A549 (cell line): ENCODE measurements around the gene CYB561D2. TPM values are rescaled to one million over a fixed set of nuclear protein-coding genes. Genes with fewer than 3 reads are reported as not detected.
A peak's percentile ranks its signal among the peaks of the same experiment; 100 is the strongest.

Experiments
- ATAC-seq, 2 experiments: fragments of 200-7000 bp in 1 of 2; fragments of >200 bp in 1 of 2; cut with Nextera tagmentation in 1 of 2; cut with Tn5 transposase in 1 of 2; 3 replicates each; pipeline versions ENCODE4 v1.8.0 to v1.9.1; 2018 to 2020; ENCODE audit warnings: mild to moderate bottlenecking in 1 of 2, moderate library complexity in 1 of 2
- CTCF ChIA-PET: fragments of 300-600 bp; sonication (Branson Sonifier 250); formaldehyde crosslinking; extraction: SDS; loops from one replicate; lab custom pipeline; 2021; ENCODE audit warnings: antibody characterized with exemption, inconsistent platforms; lab: Yijun Ruan, JAX
- POLR2A ChIA-PET: fragments of 350-600 bp; formaldehyde crosslinking; extraction: SDS; loops from one replicate; lab custom pipeline; 2021; ENCODE audit warnings: antibody characterized with exemption, inconsistent platforms; lab: Yijun Ruan, JAX
- DNase-seq, 2 experiments: peaks; one replicate each; pipeline versions ENCODE4 v3.0.0 to v3.0.0-alpha.2; 2011 to 2016; ENCODE audit warnings: low read depth in 1 of 2, low spot score in 1 of 2
- FAIRE-seq: peaks from 2 replicates; lab custom pipeline; 2011; peaks lifted over from hg19 to GRCh38; lab: Jason Lieb, UNC
- H3K27ac ChIP-seq, 2 experiments: fragments of >200 bp; sonication (Bioruptor Twin); formaldehyde crosslinking; 3 replicates each; pipeline ENCODE4 v1.5.1; 2016 to 2017
- H3K4me1 ChIP-seq: fragments of >200 bp; sonication (Bioruptor Twin); formaldehyde crosslinking; 3 replicates; pipeline ENCODE4 v1.6.1; 2016
- H3K4me2 ChIP-seq: fragments of >200 bp; sonication (Bioruptor Twin); formaldehyde crosslinking; 3 replicates; pipeline ENCODE4 v1.6.1; 2016
- H3K4me3 ChIP-seq: fragments of >200 bp; sonication (Bioruptor Twin); formaldehyde crosslinking; 3 replicates; pipeline ENCODE4 v1.5.1; 2016
- H3K9me3 ChIP-seq: fragments of >200 bp; sonication (Bioruptor Twin); formaldehyde crosslinking; 3 replicates; pipeline ENCODE4 v1.6.1; 2016
- EHMT2 ChIP-seq: fragments of 200-600 bp; sonication (generic); IDR thresholded peaks from 2 replicates; pipeline ENCODE4 v1.6.1; 2016; ENCODE audit warnings: antibody characterized with exemption, low read depth, mild to moderate bottlenecking, moderate library complexity
- EP300 ChIP-seq, 2 experiments: fragments of >200 bp; sonication (Bioruptor Twin); formaldehyde crosslinking; IDR thresholded peaks; 2 replicates in 1 of 2; 3 replicates in 1 of 2; pipeline ENCODE4 v1.6.1; 2016 to 2017
- FOXS1 ChIP-seq: fragments of 250-450 bp; sonication (Bioruptor Pico); IDR thresholded peaks from 2 replicates; pipeline ENCODE4 v1.5.0; 2020; ENCODE audit warnings: mild to moderate bottlenecking, moderate library complexity
- HMGXB4 ChIP-seq: fragments of 250-450 bp; sonication (Bioruptor Pico); IDR thresholded peaks from 2 replicates; pipeline ENCODE4 v1.5.0; 2021; ENCODE audit warnings: mild to moderate bottlenecking, moderate library complexity, borderline replicate concordance
- HOXA7 ChIP-seq: fragments of 250-450 bp; sonication (Bioruptor Pico); IDR thresholded peaks from 2 replicates; pipeline ENCODE4 v1.5.0; 2020; ENCODE audit warnings: mild to moderate bottlenecking, moderate library complexity
- HOXB13 ChIP-seq: fragments of 250-450 bp; sonication (Bioruptor Pico); IDR thresholded peaks from 2 replicates; pipeline ENCODE4 v1.5.0; 2020; ENCODE audit warnings: low read depth, mild to moderate bottlenecking, moderate library complexity
- JUNB ChIP-seq: fragments of >200 bp; sonication (Bioruptor Twin); formaldehyde crosslinking; IDR thresholded peaks from 2 replicates; pipeline ENCODE4 v1.6.1; 2016
- KDM1A ChIP-seq: fragments of 200-600 bp; sonication (generic); IDR thresholded peaks from 2 replicates; pipeline ENCODE4 v1.6.1; 2016; ENCODE audit warnings: low read depth, mild to moderate bottlenecking
- KDM5A ChIP-seq: fragments of 200-600 bp; sonication (generic); IDR thresholded peaks from 2 replicates; pipeline ENCODE4 v1.6.1; 2016; ENCODE audit warnings: antibody characterized with exemption, mild to moderate bottlenecking
- MAFK ChIP-seq: fragments of 450-650 bp; IDR thresholded peaks from 2 replicates; pipeline ENCODE4 v1.6.1; 2014; ENCODE audit not compliant: partially characterized antibody
- MAZ ChIP-seq: fragments of 150-350 bp; IDR thresholded peaks from 2 replicates; pipeline ENCODE4 v1.6.1; 2014; ENCODE audit warnings: antibody characterized with exemption, low read depth, low read length, borderline replicate concordance
- NFE2L2 ChIP-seq: fragments of 150-350 bp; conservative IDR thresholded peaks from 2 replicates; pipeline ENCODE4 v1.6.1; 2014; ENCODE audit warnings: low read length
- PHF8 ChIP-seq: fragments of 200-600 bp; sonication (generic); IDR thresholded peaks from 2 replicates; pipeline ENCODE4 v1.6.1; 2016; ENCODE audit warnings: low read depth, mild to moderate bottlenecking, antibody characterized with exemption, moderate library complexity, borderline replicate concordance
- POLR2AphosphoS2 ChIP-seq: conservative IDR thresholded peaks from 2 replicates; pipeline ENCODE4 v1.6.1; 2012; ENCODE audit warnings: low read length, improper control_type of control experiment, inconsistent platforms
- RCOR1 ChIP-seq: fragments of 150-350 bp; IDR thresholded peaks from 2 replicates; pipeline ENCODE4 v1.6.1; 2014; ENCODE audit warnings: antibody characterized with exemption, low read length, low read depth
- RNF2 ChIP-seq: fragments of 200-600 bp; sonication (generic); IDR thresholded peaks from 2 replicates; pipeline ENCODE4 v1.6.1; 2016; ENCODE audit warnings: low read depth, mild to moderate bottlenecking, antibody characterized with exemption, moderate library complexity, borderline replicate concordance
- SMC3 ChIP-seq: fragments of >200 bp; sonication (Bioruptor Twin); formaldehyde crosslinking; IDR thresholded peaks from 3 replicates; pipeline ENCODE4 v1.6.1; 2018; ENCODE audit warnings: inconsistent platforms
- TFCP2L1 ChIP-seq: fragments of 250-450 bp; sonication (Bioruptor Pico); IDR thresholded peaks from 2 replicates; pipeline ENCODE4 v1.5.0; 2021; ENCODE audit warnings: mild to moderate bottlenecking
- ZC3H11A ChIP-seq: fragments of 450-650 bp; IDR thresholded peaks from 2 replicates; pipeline ENCODE4 v1.6.1; 2014; ENCODE audit warnings: antibody characterized with exemption, mild to moderate bottlenecking
- WGBS: methylation state at CpG from one replicate; pipeline ENCODE4 v1.1.6; 2017; ENCODE audit errors: missing lambda C conversion rate; 5-methylcytosine and 5-hydroxymethylcytosine counted together
- polyA plus RNA-seq, 4 experiments: library from polyadenylated mRNA; depleted of rRNA in 3 of 4; stranded (reverse); fragments of >200 nt; fragmentation: RNase III in 1 of 4; extraction: RNeasy Plus Mini Kit Qiagen cat#74134 plus additional on column Dnase treatment in 1 of 4; gene quantifications; 2 replicates in 3 of 4; 3 replicates in 1 of 4; pipeline ENCODE4 v1.2.3, GENCODE V29; 2011 to 2017
- TF ChIP-seq, protein P1 (sequence below): IDR thresholded peaks from 2 replicates; pipeline ENCODE4 v1.6.1; 2012
- TF ChIP-seq, protein P2 (sequence below): IDR thresholded peaks from 2 replicates; pipeline ENCODE4 v1.6.1; 2012; ENCODE audit warnings: low read depth, borderline replicate concordance
- TF ChIP-seq, protein P3 (sequence below): fragments of 150-350 bp; IDR thresholded peaks from 2 replicates; pipeline ENCODE4 v1.6.1; 2014; ENCODE audit warnings: low read depth, mild to moderate bottlenecking, low read length
- TF ChIP-seq, protein P4 (sequence below): fragments of >200 bp; sonication (Bioruptor Twin); formaldehyde crosslinking; IDR thresholded peaks from 3 replicates; pipeline ENCODE4 v1.5.1; 2016

CYB561D2 gene
- polyA plus RNA-seq, 2 of the 4 experiments (the other 2 are of a cell fraction), result 14.4 to 17.7 TPM

GRCh38 chr3:50364573-50365079, 14.0 kb downstream of the CYB561D2 start:
- FAIRE-seq, result no peak
- TF ChIP-seq SMC3 (no peak), KDM5A (no peak), EP300 (IDR thresholded peaks at IDR 0.05) (no peak), PHF8 (no peak), TFCP2L1 (CRISPR knock-in tag) (no peak), HOXA7 (no peak), POLR2AphosphoS2 (no peak), RNF2 (no peak), EHMT2 (no peak), NFE2L2 (no peak), KDM1A (no peak), FOXS1 (CRISPR knock-in tag) (no peak), MAZ (no peak), HOXB13 (CRISPR knock-in tag) (no peak)
- TF ChIP-seq, protein P1, sequence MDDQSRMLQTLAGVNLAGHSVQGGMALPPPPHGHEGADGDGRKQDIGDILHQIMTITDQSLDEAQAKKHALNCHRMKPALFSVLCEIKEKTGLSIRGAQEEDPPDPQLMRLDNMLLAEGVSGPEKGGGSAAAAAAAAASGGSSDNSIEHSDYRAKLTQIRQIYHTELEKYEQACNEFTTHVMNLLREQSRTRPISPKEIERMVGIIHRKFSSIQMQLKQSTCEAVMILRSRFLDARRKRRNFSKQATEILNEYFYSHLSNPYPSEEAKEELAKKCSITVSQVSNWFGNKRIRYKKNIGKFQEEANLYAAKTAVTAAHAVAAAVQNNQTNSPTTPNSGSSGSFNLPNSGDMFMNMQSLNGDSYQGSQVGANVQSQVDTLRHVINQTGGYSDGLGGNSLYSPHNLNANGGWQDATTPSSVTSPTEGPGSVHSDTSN, result no peak
- TF ChIP-seq, protein P2, sequence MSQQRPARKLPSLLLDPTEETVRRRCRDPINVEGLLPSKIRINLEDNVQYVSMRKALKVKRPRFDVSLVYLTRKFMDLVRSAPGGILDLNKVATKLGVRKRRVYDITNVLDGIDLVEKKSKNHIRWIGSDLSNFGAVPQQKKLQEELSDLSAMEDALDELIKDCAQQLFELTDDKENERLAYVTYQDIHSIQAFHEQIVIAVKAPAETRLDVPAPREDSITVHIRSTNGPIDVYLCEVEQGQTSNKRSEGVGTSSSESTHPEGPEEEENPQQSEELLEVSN, result no peak
- TF ChIP-seq, protein P3, sequence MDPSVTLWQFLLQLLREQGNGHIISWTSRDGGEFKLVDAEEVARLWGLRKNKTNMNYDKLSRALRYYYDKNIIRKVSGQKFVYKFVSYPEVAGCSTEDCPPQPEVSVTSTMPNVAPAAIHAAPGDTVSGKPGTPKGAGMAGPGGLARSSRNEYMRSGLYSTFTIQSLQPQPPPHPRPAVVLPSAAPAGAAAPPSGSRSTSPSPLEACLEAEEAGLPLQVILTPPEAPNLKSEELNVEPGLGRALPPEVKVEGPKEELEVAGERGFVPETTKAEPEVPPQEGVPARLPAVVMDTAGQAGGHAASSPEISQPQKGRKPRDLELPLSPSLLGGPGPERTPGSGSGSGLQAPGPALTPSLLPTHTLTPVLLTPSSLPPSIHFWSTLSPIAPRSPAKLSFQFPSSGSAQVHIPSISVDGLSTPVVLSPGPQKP, result no peak
- H3K4me3 ChIP-seq, result no peak overlapping the region
- ChIA-PET POLR2A (no interaction called here), CTCF (interaction anchor here (0.6 to 4.1 kb wide), 3 partner anchors 12 to 1237 kb away, joined by 3 to 14 read pairs (median 3); no protein-coding TSS in a partner anchor)
- WGBS, result 91% methylated on average over 31 of the region's 48 CpGs
- DNase-seq, result no peak
- no peak overlapping the region for H3K27ac ChIP-seq
- no peak overlapping the region for H3K4me2 ChIP-seq
- no peaks in the 10 kb centered on the region for H3K4me1 ChIP-seq
- ATAC-seq, result no peak
- no peaks in the 10 kb centered on the region for H3K9me3 ChIP-seq

DNA sequence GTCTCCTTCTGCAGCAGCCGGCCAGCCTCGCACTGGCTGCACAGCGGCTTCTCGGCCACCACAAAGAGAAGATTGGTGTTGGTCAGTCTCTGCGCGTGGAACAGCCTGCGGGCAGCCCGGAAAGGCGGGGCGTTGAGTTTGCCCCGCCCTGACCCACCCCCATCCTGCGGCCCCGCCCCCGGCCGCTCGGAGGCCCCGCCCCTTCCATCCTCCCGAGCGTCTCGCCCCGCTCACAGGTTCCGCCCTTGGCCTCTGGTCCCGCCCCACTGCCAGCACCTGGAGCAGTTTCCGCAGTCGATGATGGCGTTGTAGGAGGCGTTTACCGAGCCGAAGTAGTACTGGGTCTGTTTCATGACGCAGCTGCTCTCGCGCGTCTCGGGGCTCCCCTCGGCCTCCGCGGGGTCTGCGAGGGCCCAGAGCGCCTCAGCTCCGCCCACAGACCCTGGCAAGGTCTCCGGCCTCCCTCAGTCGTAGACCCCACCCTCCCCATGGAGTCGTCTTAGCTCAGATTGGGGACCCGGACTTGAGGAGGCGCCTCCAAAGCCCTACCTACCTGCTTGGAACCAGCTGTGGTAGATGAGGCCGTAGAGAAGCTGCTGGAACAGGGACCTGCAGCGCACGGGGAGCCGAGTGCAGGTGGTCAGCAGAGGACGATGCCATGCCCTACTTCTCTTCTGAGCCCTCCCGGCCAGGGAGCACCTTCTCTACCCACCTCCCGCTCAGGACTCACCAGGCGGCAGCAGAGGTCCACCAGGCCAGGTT, 14.6 kb downstream of the CYB561D2 start:
- no peak for DNase-seq
- POLR2A ChIA-PET, result no interaction called here
- no peak overlapping the region for H3K27ac ChIP-seq
- FAIRE-seq, result no peak
- CTCF ChIA-PET, result interaction anchor here (1.6 to 4.1 kb wide), 2 partner anchors 18 to 178 kb away, joined by 4 to 14 read pairs; no protein-coding TSS in a partner anchor
- TF ChIP-seq RNF2 (no peak), POLR2AphosphoS2 (no peak), JUNB (no peak), FOXS1 (CRISPR knock-in tag) (no peak), RCOR1 (no peak), HMGXB4 (no peak), ZC3H11A (no peak), MAFK (no peak), KDM5A (no peak)
- TF ChIP-seq, protein P4, sequence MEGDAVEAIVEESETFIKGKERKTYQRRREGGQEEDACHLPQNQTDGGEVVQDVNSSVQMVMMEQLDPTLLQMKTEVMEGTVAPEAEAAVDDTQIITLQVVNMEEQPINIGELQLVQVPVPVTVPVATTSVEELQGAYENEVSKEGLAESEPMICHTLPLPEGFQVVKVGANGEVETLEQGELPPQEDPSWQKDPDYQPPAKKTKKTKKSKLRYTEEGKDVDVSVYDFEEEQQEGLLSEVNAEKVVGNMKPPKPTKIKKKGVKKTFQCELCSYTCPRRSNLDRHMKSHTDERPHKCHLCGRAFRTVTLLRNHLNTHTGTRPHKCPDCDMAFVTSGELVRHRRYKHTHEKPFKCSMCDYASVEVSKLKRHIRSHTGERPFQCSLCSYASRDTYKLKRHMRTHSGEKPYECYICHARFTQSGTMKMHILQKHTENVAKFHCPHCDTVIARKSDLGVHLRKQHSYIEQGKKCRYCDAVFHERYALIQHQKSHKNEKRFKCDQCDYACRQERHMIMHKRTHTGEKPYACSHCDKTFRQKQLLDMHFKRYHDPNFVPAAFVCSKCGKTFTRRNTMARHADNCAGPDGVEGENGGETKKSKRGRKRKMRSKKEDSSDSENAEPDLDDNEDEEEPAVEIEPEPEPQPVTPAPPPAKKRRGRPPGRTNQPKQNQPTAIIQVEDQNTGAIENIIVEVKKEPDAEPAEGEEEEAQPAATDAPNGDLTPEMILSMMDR, result no peak
- TF ChIP-seq, all 56 proteins: peak for 0
- peak in 1 of 2 experiments; percentile 47; a peak in 3 of 6 replicates for ATAC-seq
- no peak overlapping the region for H3K4me3 ChIP-seq
- no peak overlapping the region for H3K4me2 ChIP-seq
- WGBS, result 77% methylated on average over 15 of the region's 53 CpGs
- no peaks in the 10 kb centered on the region for H3K9me3 ChIP-seq
- H3K4me1 ChIP-seq, result no peaks in the 10 kb centered on the region
